GM23338 (cell line): Measurements from ENCODE around the gene BAX.

ENCODE experiments used
- CTCF ChIP-seq, 2 experiments: fragments of 200-600 bp in 1 of 2; sonication (generic) in 1 of 2; conservative IDR thresholded peaks; 2 replicates each; pipeline versions ENCODE4 v1.5.1 to v1.6.1; 2016 to 2017; ENCODE audit warnings: antibody characterized with exemption in 2 of 2, low read depth in 2 of 2, mild to moderate bottlenecking in 2 of 2, moderate library complexity in 1 of 2
- EZH2phosphoT487 ChIP-seq: fragments of 200-600 bp; sonication (generic); IDR thresholded peaks from one replicate; pipeline ENCODE4 v1.8.1; 2018; ENCODE audit warnings: antibody characterized with exemption; ENCODE audit not compliant: unreplicated experiment
- NANOG ChIP-seq: IDR thresholded peaks from 2 replicates; pipeline ENCODE4 v1.6.1; 2016; ENCODE audit warnings: antibody characterized with exemption, borderline replicate concordance
- POLR2AphosphoS5 ChIP-seq: IDR thresholded peaks from 2 replicates; pipeline ENCODE4 v1.6.1; 2016; ENCODE audit warnings: antibody characterized with exemption, low read depth
- REST ChIP-seq: IDR thresholded peaks from one replicate; pipeline ENCODE4 v1.6.1; 2018; ENCODE audit warnings: antibody characterized with exemption; ENCODE audit not compliant: unreplicated experiment
- ZNF114 ChIP-seq: fragments of 250-450 bp; sonication (Bioruptor Pico); IDR thresholded peaks from 2 replicates; pipeline ENCODE4 v1.5.0; 2020; ENCODE audit warnings: mild to moderate bottlenecking, moderate library complexity

GRCh38 chr19:48905664-48906063, 49.0 kb upstream of the BAX start:
- TF ChIP-seq CTCF (conservative IDR thresholded peaks at IDR 0.05; ENCODE audit: low read depth in 2 of 2) (no peak), REST (no peak), NANOG (no peak), EZH2phosphoT487 (no peak), POLR2AphosphoS5 (no peak), ZNF114 (CRISPR knock-in tag) (no peak)
